22Rv1 (cell line): Measurements from ENCODE around the gene MGAT4A.

Experiments
- H3K27ac ChIP-seq: fragments of 450-650 bp; 2 replicates; pipeline ENCODE4 v1.5.1; 2017
- ZFX ChIP-seq: fragments of 450-650 bp; IDR thresholded peaks from 2 replicates; pipeline ENCODE4 v1.6.1; 2017; ENCODE audit warnings: antibody characterized with exemption, borderline replicate concordance
- TF ChIP-seq, protein P1 (sequence below): fragments of 450-650 bp; IDR thresholded peaks from 2 replicates; pipeline ENCODE4 v1.5.1; 2017; ENCODE audit warnings: mild to moderate bottlenecking

MGAT4A gene

DNA sequence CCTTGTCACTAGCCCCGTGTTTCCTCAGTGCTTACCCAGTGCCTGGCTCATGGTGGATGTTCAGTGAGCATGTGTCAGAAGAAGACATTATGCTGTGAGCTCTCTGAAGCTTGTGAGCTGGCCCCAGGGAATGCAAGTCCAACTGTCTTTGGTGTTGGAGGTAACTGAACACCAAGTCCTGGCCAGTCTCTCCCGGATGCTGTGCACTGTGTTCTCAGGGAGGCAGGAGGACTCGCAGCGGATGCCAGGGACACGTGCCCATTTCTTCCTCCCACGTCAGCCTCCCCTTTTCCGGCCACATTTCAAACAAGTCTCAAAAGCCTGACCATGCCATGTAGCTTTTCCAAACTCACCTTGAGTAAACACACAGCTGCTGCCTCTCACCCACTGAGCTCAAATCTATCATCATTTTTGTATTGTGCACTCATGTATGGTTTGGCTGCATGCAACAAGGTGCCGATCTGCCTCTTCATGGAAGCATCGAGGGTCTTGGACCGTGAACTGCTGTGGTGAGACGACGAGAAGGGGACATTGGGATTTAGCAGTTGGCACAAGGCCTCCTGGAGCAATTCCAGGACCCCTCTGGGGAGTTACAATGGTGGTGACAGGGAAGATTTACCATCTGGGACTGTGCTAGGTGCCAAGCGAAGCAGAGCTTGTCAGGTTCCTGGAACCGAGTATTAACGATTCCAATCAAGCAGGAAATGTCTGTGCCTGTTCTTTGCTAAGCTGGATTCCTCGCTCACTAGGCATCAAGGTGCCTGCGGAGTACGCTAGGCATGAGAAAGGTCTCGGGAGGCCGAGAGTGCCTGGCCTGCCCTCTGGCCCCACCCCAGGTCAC is 44.4 kb upstream of the MGAT4A start:
- TF ChIP-seq ZFX, result no peak
- TF ChIP-seq, protein P1, sequence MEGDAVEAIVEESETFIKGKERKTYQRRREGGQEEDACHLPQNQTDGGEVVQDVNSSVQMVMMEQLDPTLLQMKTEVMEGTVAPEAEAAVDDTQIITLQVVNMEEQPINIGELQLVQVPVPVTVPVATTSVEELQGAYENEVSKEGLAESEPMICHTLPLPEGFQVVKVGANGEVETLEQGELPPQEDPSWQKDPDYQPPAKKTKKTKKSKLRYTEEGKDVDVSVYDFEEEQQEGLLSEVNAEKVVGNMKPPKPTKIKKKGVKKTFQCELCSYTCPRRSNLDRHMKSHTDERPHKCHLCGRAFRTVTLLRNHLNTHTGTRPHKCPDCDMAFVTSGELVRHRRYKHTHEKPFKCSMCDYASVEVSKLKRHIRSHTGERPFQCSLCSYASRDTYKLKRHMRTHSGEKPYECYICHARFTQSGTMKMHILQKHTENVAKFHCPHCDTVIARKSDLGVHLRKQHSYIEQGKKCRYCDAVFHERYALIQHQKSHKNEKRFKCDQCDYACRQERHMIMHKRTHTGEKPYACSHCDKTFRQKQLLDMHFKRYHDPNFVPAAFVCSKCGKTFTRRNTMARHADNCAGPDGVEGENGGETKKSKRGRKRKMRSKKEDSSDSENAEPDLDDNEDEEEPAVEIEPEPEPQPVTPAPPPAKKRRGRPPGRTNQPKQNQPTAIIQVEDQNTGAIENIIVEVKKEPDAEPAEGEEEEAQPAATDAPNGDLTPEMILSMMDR, result no peak
- no peak overlapping the region for H3K27ac ChIP-seq

DNA sequence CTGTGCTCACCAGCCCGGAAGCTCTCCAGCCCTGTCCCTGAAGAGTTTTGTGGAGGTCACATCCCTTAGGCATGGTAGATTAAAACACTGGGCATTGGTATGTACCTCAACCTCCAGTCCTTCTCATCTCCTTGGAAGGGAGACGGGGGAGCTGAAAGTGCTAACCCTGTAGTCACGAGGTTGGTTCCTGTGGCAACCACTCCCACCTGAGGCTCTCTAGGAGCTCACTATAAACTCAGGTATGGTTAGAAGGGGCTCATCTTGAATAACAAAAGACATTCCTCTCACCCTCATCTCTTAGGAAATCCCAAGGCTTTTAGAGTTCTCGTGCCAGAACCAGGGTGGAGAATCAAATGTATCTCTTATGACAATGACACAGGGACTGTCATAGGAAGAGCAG is 43.0 kb upstream of the MGAT4A start:
- no peak for TF ChIP-seq ZFX
- TF ChIP-seq, protein P1, result no peak
- no peak overlapping the region for H3K27ac ChIP-seq

DNA sequence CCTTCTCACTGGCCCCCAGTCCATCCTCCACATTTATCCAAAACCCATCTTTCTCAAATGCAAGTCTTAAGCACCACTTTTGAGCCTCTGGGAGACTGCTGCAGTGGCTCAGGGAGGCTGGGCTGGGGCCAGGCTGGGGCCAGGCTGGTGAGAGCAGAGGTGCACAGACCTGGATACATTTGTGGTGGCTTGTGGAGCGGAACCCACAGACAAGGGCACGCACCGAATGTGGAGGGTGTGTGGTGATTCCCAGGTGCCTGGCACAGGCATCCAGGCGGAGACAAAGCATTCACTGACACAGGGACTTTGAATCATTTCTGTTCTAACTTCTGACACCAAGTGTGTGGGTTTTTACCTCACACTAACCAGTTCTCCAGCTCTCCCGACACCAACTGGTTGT is 42.2 kb upstream of the MGAT4A start:
- no peak overlapping the region for H3K27ac ChIP-seq
- TF ChIP-seq, protein P1, result no peak

DNA sequence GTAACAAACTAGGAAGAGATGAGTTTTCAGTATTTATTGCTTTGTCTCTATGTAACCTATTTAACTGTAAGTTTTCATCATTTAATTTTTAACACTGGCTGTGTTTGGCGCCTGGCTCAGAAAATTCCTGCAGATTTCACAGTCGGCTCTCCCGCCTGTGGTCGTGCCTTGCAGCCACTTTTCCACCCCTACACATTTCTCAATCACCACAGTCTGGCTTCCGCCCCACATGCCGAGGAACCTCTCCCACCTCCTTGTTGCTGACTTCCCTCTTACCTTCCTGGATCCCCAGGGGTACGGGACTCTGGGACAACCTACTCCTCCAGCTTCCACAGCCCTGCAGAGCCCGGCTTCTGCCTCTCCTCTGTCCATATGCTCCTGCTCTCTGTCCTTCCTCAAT is 41.6 kb upstream of the MGAT4A start:
- H3K27ac ChIP-seq, result no peak overlapping the region
- TF ChIP-seq ZFX, result no peak
- TF ChIP-seq, protein P1, result no peak

DNA sequence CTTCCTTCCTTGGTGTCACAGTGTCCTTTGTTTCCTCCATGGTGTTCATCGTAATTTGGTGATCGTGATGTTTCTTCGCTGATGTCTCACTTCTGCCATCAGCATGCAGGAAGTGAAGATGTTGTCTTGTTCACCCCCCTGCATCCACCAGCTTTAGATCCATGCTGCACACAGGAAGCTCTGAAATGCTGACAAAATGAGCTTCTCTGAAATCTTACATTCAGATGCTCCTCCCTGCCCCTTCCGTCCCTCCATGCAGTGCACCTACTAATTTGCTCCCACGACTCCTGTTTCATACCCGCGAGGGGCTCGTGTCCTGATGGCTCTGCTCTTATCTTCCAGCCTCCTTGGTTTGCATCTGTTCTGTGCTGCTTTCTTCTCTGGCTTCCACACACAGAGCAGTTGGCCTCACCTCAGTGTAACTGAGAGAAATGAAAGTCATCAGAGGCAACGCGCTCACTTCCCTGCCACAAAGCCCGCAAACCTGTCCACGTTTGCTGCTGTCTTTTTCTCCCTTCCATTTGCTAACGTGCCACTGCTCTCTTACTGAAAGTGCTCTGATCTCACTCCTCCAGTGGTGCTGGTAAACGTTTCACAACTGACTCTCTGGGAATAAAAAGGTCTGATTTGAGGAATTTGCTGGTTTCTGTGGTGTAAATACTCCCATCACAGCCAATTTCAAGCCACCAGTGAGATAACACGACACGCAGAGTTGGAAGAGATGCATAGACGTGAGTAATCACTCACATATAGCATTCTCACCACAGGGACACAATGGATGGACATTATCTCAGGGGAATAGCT is 41.0 kb upstream of the MGAT4A start:
- H3K27ac ChIP-seq, result no peak overlapping the region
- TF ChIP-seq, protein P1, result no peak
- TF ChIP-seq ZFX, result no peak

DNA sequence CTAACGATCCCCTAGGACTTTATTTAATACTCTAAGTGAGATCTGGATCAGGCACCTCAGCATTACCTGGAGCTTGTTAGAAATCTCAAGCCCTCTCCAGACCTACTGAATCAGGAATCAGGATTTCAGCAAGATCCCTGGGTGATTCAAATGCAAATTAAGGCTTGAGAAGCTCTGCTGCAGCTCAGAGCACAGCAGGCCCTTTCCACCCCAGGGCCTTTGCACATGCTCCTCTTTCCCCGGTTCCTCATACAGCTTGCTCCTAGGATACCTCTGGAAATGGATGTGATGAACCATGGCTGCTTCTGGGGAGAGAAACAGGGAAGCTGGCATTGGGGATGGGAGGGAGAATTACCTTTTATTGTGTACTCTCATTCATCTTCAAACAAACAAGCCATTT is 40.3 kb upstream of the MGAT4A start:
- H3K27ac ChIP-seq, result no peak overlapping the region
- TF ChIP-seq ZFX, result no peak
- TF ChIP-seq, protein P1, result no peak

DNA sequence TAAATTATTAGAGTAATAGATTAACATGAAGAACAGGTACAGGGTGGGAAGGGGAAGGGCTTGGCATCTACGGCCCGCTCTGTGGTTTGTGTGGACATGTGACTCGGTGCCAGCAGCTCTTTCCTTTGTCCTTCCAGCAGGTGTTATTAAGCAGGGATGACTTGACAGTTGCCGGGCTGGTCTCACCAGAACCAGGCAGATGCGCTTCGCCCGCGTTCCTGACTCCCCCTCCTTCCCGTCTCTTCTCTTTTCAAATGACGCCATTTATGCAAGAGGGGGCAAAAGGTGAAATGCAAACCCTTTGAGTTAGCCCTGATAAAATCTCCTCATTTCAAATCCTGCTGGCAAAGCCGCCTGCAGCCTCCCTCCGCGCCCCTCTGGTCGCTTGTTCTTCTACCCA is 38.9 kb upstream of the MGAT4A start:
- TF ChIP-seq, protein P1, result no peak
- TF ChIP-seq ZFX, result no peak
- H3K27ac ChIP-seq, result no peak overlapping the region
